ENCODE results near the gene RAMP3.

Gene RAMP3

GRCh38 chr7:45225948-45226335 is 68.4 kb downstream of the RAMP3 start:
- DNase-seq, result no peak

GRCh38 chr7:45229156-45229920 is 71.7 kb downstream of the RAMP3 start:
- no peak for DNase-seq

GRCh38 chr7:45230083-45230482 is 72.5 kb downstream of the RAMP3 start:
- DNase-seq, result no peak

- no peak for DNase-seq
These were observed 73.1 kb downstream of the RAMP3 start for GRCh38 chr7:45230611-45231165.

GRCh38 chr7:45233249-45233775 is 75.7 kb downstream of the RAMP3 start:
- no peak for DNase-seq

Data from activated naive CD4-positive, alpha-beta T cell treated with Interleukin-2 at 50 U/mL for 16 hours (primary cell).